ENCODE results near the gene MSL3B.

MSL3B gene

DNA sequence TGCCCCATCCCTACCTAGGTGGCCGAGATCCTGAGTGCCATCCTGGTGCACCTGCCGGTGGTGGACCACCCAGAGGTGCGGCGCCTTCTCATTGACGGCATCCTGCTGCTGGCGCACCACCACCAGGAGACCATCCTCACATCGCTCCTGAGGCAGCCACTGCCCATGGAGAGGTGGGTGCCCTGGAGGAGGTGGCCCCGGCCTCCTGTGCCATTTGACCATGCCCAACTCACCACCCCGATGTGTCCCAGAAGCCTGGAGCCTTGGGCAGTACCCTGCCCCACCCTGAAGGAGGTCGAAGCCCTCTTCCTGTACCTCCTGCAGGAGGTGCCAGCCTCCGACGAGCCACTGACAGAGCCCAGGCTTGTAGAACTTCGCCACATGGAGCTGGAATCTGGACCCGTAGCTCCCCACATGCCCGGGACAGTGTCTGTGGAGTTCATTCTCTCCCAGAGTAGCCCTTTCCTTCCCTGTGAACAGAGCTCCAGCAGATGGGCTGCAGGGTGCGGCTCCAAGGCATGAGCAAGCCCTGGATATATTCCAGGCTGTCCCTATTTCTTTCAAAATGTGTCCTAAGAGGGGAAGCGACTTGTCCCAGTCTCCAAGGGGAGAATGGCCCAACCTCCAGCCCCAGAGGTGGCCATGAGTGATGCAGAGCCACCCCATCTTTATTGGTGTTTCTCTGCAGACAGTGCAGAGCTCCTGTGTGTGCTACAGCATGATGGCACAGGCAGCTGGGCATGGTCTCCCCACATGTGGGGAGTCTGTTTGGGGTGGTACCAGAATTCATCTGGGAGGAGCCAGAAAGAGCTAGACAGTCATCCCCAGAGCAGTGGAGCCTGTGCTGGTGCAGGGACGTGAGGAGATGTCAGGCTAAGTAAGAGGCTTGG lies 48.1 kb downstream of the MSL3B start:
- TF ChIP-seq, protein P1, sequence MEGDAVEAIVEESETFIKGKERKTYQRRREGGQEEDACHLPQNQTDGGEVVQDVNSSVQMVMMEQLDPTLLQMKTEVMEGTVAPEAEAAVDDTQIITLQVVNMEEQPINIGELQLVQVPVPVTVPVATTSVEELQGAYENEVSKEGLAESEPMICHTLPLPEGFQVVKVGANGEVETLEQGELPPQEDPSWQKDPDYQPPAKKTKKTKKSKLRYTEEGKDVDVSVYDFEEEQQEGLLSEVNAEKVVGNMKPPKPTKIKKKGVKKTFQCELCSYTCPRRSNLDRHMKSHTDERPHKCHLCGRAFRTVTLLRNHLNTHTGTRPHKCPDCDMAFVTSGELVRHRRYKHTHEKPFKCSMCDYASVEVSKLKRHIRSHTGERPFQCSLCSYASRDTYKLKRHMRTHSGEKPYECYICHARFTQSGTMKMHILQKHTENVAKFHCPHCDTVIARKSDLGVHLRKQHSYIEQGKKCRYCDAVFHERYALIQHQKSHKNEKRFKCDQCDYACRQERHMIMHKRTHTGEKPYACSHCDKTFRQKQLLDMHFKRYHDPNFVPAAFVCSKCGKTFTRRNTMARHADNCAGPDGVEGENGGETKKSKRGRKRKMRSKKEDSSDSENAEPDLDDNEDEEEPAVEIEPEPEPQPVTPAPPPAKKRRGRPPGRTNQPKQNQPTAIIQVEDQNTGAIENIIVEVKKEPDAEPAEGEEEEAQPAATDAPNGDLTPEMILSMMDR (IDR thresholded peaks at IDR 0.05; ENCODE audit: low read depth, low read length, missing control alignments), result no peak
- DNase-seq (ENCODE audit: extremely low read depth, low read depth), result no peak
- no peak overlapping the region for H3K4me3 ChIP-seq (replicated peaks; ENCODE audit: low read depth, low read length)

DNA sequence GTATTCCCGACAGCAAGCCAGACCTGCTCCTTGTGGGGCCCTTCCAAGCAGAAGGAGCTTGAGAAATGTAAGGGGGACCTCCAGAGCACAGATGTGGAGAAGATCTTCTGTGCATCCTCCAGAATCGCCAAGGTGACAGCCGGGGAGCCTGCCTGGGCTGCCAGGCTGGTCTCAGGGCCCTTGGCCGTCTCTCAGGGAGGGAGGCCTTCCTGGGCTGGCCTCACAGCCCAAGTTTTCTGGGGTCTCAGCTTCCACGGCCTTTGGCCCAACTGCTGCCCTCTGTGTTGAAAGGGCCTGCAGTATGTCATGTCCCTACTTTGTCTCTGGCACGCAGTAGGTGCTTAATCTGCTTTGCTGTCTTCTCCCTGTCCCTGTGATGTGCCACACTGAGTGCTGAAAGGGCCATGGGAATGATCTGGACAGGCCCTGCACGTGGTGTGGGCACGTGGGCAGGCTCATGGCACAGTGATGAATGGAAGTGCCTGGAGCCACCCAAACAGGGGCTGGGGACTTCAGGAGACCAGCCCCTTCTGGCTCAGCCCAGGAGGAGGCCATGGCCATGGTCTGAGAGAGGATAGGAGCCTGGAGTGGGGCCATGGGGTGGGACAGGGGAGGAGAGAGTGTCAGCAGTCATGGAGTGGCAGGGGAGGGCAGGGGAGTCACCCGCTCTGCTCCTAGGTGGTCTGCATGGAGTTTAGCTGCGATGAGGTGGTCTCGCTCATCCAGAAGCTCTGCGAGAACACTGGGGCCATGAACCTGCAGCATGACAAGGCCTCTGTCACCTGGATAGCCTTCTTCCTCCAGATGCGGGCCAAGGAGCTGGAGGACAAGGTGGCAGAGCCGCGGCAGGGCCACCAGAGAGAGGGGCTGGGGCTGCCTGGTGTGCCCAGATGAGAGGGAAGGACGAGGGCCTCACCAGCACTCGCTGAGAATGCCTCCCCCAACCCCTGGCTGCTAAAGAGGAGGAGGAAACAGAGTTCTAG lies 49.3 kb downstream of the MSL3B start:
- TF ChIP-seq, protein P1 (IDR thresholded peaks at IDR 0.05; ENCODE audit: low read depth, low read length, missing control alignments), result no peak
- DNase-seq (ENCODE audit: extremely low read depth, low read depth), result no peak
- H3K4me3 ChIP-seq (replicated peaks; ENCODE audit: low read depth, low read length), result no peak overlapping the region

DNA sequence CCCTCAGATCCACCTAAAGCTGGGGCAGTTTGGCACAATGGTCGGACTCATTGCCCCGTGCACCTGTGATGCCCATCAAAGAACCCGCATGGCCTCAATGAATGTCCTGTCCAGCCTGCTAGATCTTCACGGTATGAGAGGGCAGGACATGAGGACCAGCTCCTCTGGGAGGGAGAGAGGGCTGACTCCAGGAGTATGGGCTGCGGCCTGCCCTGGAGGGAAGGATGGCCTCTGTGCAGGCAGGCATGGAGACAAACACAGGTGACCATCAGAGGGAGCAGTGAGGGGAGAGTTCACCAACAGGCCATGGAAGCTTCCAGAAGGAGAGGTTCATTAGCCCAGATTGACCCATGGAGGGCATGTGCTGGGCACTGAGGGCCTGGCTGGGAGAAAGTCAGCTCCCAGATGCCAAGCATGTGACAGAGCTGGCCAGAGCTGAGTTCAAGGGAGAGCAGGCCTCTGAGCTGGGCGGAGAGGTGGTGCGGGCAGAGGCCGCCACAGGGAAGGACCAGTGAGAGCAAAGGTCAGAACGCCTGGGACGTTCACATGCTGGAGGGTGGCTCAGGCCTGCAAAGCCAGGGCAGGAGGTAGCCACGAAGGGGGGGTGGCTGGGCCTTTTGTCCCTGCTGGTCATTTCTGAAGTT lies 50.1 kb downstream of the MSL3B start:
- DNase-seq (ENCODE audit: extremely low read depth, low read depth), result no peak
- no peak overlapping the region for H3K4me3 ChIP-seq (replicated peaks; ENCODE audit: low read depth, low read length)
- TF ChIP-seq, protein P1 (IDR thresholded peaks at IDR 0.05; ENCODE audit: low read depth, low read length, missing control alignments), result no peak

DNA sequence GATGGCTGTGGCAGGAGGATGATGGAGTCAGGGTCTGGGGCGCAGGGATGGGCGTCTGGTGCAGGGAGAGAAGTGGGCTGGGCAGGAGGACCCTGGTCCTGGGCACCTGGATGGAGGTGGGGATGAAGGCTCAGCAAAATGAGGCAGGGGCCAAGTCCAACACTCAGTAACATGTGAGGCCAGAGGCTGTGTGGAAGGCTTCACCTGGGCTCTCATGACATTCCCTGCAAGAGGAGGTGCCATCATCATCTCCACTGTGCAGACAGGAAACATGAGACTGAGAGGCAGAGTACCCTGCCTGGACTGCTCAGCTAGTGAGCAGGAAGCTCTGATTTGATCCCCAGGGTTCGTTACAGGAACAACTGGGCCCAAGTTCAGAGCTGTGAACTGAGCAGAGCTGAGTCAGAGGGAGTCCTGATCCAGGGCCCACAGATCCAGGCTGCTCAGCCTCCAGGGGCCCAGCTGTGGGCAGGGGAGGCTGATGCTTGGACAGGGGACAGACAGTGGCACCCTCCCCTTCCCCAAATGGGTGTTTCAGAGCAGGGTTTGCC lies 50.8 kb downstream of the MSL3B start:
- no peak for DNase-seq (ENCODE audit: extremely low read depth, low read depth)
- TF ChIP-seq, protein P1 (IDR thresholded peaks at IDR 0.05; ENCODE audit: low read depth, low read length, missing control alignments), result no peak
- H3K4me3 ChIP-seq (replicated peaks; ENCODE audit: low read depth, low read length), result no peak overlapping the region

DNA sequence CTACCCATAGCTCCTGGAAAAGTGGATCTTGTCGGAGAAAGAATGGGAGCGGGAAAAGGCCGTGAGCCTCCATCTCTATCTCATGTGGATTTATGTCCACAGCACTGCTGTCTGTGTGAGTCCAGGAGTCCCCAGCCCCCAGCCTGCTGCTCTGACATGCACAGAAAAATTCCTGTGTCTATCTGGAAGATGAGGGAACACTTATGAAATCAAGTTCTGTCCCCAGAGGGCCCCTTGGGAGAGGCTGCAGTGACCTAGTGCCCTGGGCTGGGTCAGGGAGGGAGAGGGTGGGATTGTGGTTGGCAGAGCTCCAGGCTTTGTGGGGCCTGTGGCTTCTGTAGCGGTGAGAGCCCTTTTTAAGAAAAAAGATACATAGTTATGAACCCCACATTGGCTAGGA lies 51.4 kb downstream of the MSL3B start:
- no peak overlapping the region for H3K4me3 ChIP-seq (replicated peaks; ENCODE audit: low read depth, low read length)
- TF ChIP-seq, protein P1 (IDR thresholded peaks at IDR 0.05; ENCODE audit: low read depth, low read length, missing control alignments), result no peak
- no peak for DNase-seq (ENCODE audit: extremely low read depth, low read depth)

DNA sequence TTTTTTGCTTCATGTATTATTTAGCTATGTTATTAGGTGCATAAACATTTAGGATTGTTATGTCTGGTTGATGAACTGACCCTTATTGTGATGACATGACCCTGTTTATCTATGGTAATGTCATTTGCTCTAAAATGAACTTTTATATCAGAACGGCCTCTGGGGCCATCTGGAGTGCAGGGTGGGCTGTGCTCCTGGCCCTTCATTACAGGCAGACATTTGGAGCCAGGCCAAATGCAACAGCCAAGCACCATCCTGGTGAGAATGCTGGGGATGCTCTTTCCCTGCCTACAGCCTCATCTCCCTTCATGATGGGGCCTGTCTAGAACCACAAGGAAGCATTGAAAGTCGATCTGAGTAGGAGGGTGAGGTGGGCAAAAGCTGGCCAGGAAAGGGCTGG lies 51.9 kb downstream of the MSL3B start:
- TF ChIP-seq, protein P1 (IDR thresholded peaks at IDR 0.05; ENCODE audit: low read depth, low read length, missing control alignments), result no peak
- no peak for DNase-seq (ENCODE audit: extremely low read depth, low read depth)
- no peak overlapping the region for H3K4me3 ChIP-seq (replicated peaks; ENCODE audit: low read depth, low read length)

Data from HFF-Myc (cell line).